ENCODE measurements around the gene NTSR1.

GRCh38 chr20:62770916-62771315 is 62.3 kb downstream of the NTSR1 start:
- TF ChIP-seq, protein P1, sequence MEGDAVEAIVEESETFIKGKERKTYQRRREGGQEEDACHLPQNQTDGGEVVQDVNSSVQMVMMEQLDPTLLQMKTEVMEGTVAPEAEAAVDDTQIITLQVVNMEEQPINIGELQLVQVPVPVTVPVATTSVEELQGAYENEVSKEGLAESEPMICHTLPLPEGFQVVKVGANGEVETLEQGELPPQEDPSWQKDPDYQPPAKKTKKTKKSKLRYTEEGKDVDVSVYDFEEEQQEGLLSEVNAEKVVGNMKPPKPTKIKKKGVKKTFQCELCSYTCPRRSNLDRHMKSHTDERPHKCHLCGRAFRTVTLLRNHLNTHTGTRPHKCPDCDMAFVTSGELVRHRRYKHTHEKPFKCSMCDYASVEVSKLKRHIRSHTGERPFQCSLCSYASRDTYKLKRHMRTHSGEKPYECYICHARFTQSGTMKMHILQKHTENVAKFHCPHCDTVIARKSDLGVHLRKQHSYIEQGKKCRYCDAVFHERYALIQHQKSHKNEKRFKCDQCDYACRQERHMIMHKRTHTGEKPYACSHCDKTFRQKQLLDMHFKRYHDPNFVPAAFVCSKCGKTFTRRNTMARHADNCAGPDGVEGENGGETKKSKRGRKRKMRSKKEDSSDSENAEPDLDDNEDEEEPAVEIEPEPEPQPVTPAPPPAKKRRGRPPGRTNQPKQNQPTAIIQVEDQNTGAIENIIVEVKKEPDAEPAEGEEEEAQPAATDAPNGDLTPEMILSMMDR (conservative IDR thresholded peaks at IDR 0.05; ENCODE audit: low read depth, low read length): no peak
- no peak for TF ChIP-seq EZH2phosphoT487 (IDR thresholded peaks at IDR 0.05; ENCODE audit: borderline replicate concordance, low read length)
